HCT116 (cell line): ENCODE data around the gene PDSS2.
A peak's percentile ranks its signal among the peaks of the same experiment; 100 is the strongest.

ENCODE experiments used
- ATF3 ChIP-seq: IDR thresholded peaks from 2 replicates; pipeline ENCODE4 v1.6.1; 2012
- CEBPB ChIP-seq: IDR thresholded peaks from 2 replicates; pipeline ENCODE4 v1.6.1; 2012; ENCODE audit warnings: low read depth
- CTCF ChIP-seq, 3 experiments: fragments of 200-600 bp in 1 of 3; sonication (generic) in 1 of 3; IDR thresholded peaks in 2 of 3; conservative IDR thresholded peaks in 1 of 3; 2 replicates each; pipeline ENCODE4 v1.5.1; 2012 to 2017; ENCODE audit warnings: low read depth in 2 of 3, low read length in 2 of 3, antibody characterized with exemption in 1 of 3, borderline replicate concordance in 1 of 3, control low read depth in 1 of 3, mild to moderate bottlenecking in 1 of 3, mixed read lengths in 1 of 3, mixed run types in 1 of 3, moderate library complexity in 1 of 3; ENCODE audit not compliant: insufficient read depth in 1 of 3
- EZH2 ChIP-seq: fragments of 200-600 bp; sonication (generic); IDR thresholded peaks from 2 replicates; pipeline ENCODE4 v1.6.1; 2017; ENCODE audit warnings: antibody characterized with exemption, mixed run types
- MAX ChIP-seq: IDR thresholded peaks from 2 replicates; pipeline ENCODE4 v1.6.1; 2012
- POLR2A ChIP-seq: IDR thresholded peaks from 2 replicates; pipeline ENCODE4 v1.7.0; 2011; ENCODE audit warnings: borderline replicate concordance; ENCODE audit not compliant: insufficient read depth, insufficient read length; ENCODE audit errors: extremely low read depth
- POLR2AphosphoS5 ChIP-seq: IDR thresholded peaks from 2 replicates; pipeline ENCODE4 v1.6.1; 2011; ENCODE audit warnings: mild to moderate bottlenecking, low read depth, low read length, moderate library complexity
- RAD21 ChIP-seq: IDR thresholded peaks from 2 replicates; pipeline ENCODE4 v1.6.1; 2012; ENCODE audit warnings: low read depth, mild to moderate bottlenecking
- REST ChIP-seq: IDR thresholded peaks from 2 replicates; pipeline ENCODE4 v1.6.1; 2012; ENCODE audit warnings: low read depth
- SP1 ChIP-seq: IDR thresholded peaks from 2 replicates; pipeline ENCODE4 v1.6.1; 2012; ENCODE audit warnings: low read depth
- TCF7L2 ChIP-seq: IDR thresholded peaks from 2 replicates; pipeline ENCODE4 v1.7.0; 2011; ENCODE audit warnings: borderline replicate concordance, inconsistent platforms; ENCODE audit not compliant: insufficient read depth, insufficient read length; ENCODE audit errors: extremely low read depth
- ZFX ChIP-seq: fragments of 450-650 bp; IDR thresholded peaks from 2 replicates; pipeline ENCODE4 v1.6.1; 2017
- ZNF274 ChIP-seq: fragments of 200-500 bp; sonication (Bioruptor generic); IDR thresholded peaks from 2 replicates; pipeline ENCODE4 v1.6.1; 2014; ENCODE audit warnings: mild to moderate bottlenecking, low read depth, low read length, inconsistent platforms

- TF ChIP-seq CTCF (IDR thresholded peaks at IDR 0.05 in 2 of 3, conservative IDR thresholded peaks at IDR 0.05 in 1 of 3; ENCODE audit: borderline replicate concordance in 1 of 3, insufficient read depth in 1 of 3, low read depth in 2 of 3, low read length in 2 of 3) (peak; percentile 32 to 50 (median 32); a peak in 4 of 6 replicates), EZH2 (no peak), RAD21 (peak; percentile 57), CEBPB (no peak), POLR2AphosphoS5 (no peak), ZFX (no peak), ZNF274 (no peak), TCF7L2 (no peak), SP1 (no peak), REST (no peak), ATF3 (no peak), MAX (no peak), POLR2A (no peak)
Observed at GRCh38 chr6:107179004-107179403, 280.4 kb downstream of the PDSS2 start.
